Fibroblast of lung (primary cell): Measurements from ENCODE around the gene GPC6.

Experiments
- EZH2 ChIP-seq: IDR thresholded peaks from 2 replicates; pipeline ENCODE4 v1.5.1; 2012; ENCODE audit warnings: low read length, control low read depth, mild to moderate bottlenecking; ENCODE audit errors: missing control alignments
- TF ChIP-seq, protein P1 (sequence below), 2 donors: IDR thresholded peaks in 1 of 2; conservative IDR thresholded peaks in 1 of 2; 1 replicate in 1 of 2; 2 replicates in 1 of 2; pipeline ENCODE4 v1.5.1; 2011 to 2012; ENCODE audit warnings: low read length in 2 of 2, control low read depth in 1 of 2, inconsistent platforms in 1 of 2, low read depth in 1 of 2, mild to moderate bottlenecking in 1 of 2

- TF ChIP-seq, protein P1, sequence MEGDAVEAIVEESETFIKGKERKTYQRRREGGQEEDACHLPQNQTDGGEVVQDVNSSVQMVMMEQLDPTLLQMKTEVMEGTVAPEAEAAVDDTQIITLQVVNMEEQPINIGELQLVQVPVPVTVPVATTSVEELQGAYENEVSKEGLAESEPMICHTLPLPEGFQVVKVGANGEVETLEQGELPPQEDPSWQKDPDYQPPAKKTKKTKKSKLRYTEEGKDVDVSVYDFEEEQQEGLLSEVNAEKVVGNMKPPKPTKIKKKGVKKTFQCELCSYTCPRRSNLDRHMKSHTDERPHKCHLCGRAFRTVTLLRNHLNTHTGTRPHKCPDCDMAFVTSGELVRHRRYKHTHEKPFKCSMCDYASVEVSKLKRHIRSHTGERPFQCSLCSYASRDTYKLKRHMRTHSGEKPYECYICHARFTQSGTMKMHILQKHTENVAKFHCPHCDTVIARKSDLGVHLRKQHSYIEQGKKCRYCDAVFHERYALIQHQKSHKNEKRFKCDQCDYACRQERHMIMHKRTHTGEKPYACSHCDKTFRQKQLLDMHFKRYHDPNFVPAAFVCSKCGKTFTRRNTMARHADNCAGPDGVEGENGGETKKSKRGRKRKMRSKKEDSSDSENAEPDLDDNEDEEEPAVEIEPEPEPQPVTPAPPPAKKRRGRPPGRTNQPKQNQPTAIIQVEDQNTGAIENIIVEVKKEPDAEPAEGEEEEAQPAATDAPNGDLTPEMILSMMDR (conservative IDR thresholded peaks at IDR 0.05 in 1 of 2, IDR thresholded peaks at IDR 0.05 in 1 of 2; ENCODE audit: low read depth in 1 of 2, low read length in 2 of 2) = no peak
- no peak for TF ChIP-seq EZH2
These were observed 1218.2 kb downstream of the GPC6 start for GRCh38 chr13:94444826-94445225.
